HepG2 (cell line): ENCODE measurements around the gene SYNGAP1. TPM values are rescaled to one million over a fixed set of nuclear protein-coding genes. Genes with fewer than 3 reads are reported as not detected.

Experiments
- AHR ChIP-seq: IDR thresholded peaks from 2 replicates; pipeline ENCODE4 v1.6.1; 2018; ENCODE audit warnings: missing genetic modification reagents, missing compliant biosample characterization
- BRD4 ChIP-seq: sonication (generic); formaldehyde crosslinking; IDR thresholded peaks from 2 replicates; pipeline ENCODE4 v1.4.0; 2020; ENCODE audit warnings: missing genetic modification reagents
- CEBPG ChIP-seq: IDR thresholded peaks from 2 replicates; pipeline ENCODE4 v1.6.1; 2016
- ELF4 ChIP-seq: sonication (generic); formaldehyde crosslinking; IDR thresholded peaks from 2 replicates; pipeline ENCODE4 v1.5.0; 2020; ENCODE audit warnings: missing genetic modification reagents, mild to moderate bottlenecking, moderate library complexity, borderline replicate concordance
- ESRRA ChIP-seq: sonication (generic); formaldehyde crosslinking; IDR thresholded peaks from 2 replicates; pipeline ENCODE4 v1.5.1; 2020; ENCODE audit warnings: mild to moderate bottlenecking, low read depth, missing genetic modification reagents
- GZF1 ChIP-seq: sonication (generic); formaldehyde crosslinking; IDR thresholded peaks from 2 replicates; pipeline ENCODE4 v1.5.1; 2020; ENCODE audit warnings: mild to moderate bottlenecking, missing genetic modification reagents
- MED1 ChIP-seq: sonication (generic); formaldehyde crosslinking; IDR thresholded peaks from 2 replicates; pipeline ENCODE4 v1.4.0; 2020; ENCODE audit warnings: missing genetic modification reagents
- SAFB2 ChIP-seq: sonication (generic); formaldehyde crosslinking; IDR thresholded peaks from 2 replicates; pipeline ENCODE4 v1.5.1; 2020; ENCODE audit warnings: missing genetic modification reagents, low read depth, mild to moderate bottlenecking, borderline replicate concordance
- ZFAT ChIP-seq: sonication (generic); formaldehyde crosslinking; conservative IDR thresholded peaks from 2 replicates; pipeline ENCODE4 v1.8.1; 2023; ENCODE audit warnings: missing genetic modification reagents, inconsistent platforms
- ZNF530 ChIP-seq: sonication (generic); formaldehyde crosslinking; IDR thresholded peaks from 2 replicates; pipeline ENCODE4 v1.5.0; 2020; ENCODE audit warnings: low read depth, mild to moderate bottlenecking, missing genetic modification reagents
- ZNF790 ChIP-seq: sonication (generic); formaldehyde crosslinking; IDR thresholded peaks from 2 replicates; pipeline ENCODE4 v1.8.0; 2022; ENCODE audit warnings: missing genetic modification reagents, mild to moderate bottlenecking, borderline replicate concordance
- ZNF841 ChIP-seq: sonication (generic); formaldehyde crosslinking; IDR thresholded peaks from 2 replicates; pipeline ENCODE4 v1.8.1; 2023; ENCODE audit warnings: missing genetic modification reagents, borderline replicate concordance
- polyA plus RNA-seq, 8 experiments: library from polyadenylated mRNA; depleted of rRNA in 3 of 8; stranded (reverse) in 7 of 8; unstranded in 1 of 8; fragments of >200 nt; fragmentation: Illumina TruSeq in 4 of 8; extraction: Trizol in 4 of 8; gene quantifications; 2 replicates each; pipeline versions ENCODE4 v1.2.1 to v1.2.3, GENCODE V29; 2011 to 2016; ENCODE audit warnings: low read depth in 4 of 8, missing spikeins in 1 of 8, mixed read lengths in 1 of 8; ENCODE audit not compliant: insufficient read depth in 1 of 8
- total RNA-seq, 5 experiments: library from RNA; depleted of rRNA; stranded (reverse); fragments of >200 nt; fragmentation: Illumina TruSeq; extraction: Trizol; gene quantifications; 2 replicates each; pipeline ENCODE4 v1.2.3, GENCODE V29; 2016; ENCODE audit warnings: low read depth in 1 of 5
- TF ChIP-seq, protein P1 (sequence below): sonication (generic); formaldehyde crosslinking; IDR thresholded peaks from 2 replicates; pipeline ENCODE4 v1.5.0; 2020; ENCODE audit warnings: mild to moderate bottlenecking, missing genetic modification reagents
- TF ChIP-seq, protein P2 (sequence below): sonication (generic); formaldehyde crosslinking; IDR thresholded peaks from 2 replicates; pipeline ENCODE4 v1.9.0; 2021; ENCODE audit warnings: missing genetic modification reagents, borderline replicate concordance
- TF ChIP-seq, protein P3 (sequence below): sonication (generic); formaldehyde crosslinking; IDR thresholded peaks from 2 replicates; pipeline ENCODE4 v1.4.0; 2020; ENCODE audit warnings: low read depth, missing genetic modification reagents
- TF ChIP-seq, protein P4 (sequence below): IDR thresholded peaks from 2 replicates; pipeline ENCODE4 v1.6.1; 2016; ENCODE audit warnings: mild to moderate bottlenecking

The SYNGAP1 gene
- total and polyA plus RNA-seq, 2 of the 13 experiments (the other 11 are each of a cell fraction or from before 2014, with no cell fraction given), result 0.75 to 1.1 TPM

DNA sequence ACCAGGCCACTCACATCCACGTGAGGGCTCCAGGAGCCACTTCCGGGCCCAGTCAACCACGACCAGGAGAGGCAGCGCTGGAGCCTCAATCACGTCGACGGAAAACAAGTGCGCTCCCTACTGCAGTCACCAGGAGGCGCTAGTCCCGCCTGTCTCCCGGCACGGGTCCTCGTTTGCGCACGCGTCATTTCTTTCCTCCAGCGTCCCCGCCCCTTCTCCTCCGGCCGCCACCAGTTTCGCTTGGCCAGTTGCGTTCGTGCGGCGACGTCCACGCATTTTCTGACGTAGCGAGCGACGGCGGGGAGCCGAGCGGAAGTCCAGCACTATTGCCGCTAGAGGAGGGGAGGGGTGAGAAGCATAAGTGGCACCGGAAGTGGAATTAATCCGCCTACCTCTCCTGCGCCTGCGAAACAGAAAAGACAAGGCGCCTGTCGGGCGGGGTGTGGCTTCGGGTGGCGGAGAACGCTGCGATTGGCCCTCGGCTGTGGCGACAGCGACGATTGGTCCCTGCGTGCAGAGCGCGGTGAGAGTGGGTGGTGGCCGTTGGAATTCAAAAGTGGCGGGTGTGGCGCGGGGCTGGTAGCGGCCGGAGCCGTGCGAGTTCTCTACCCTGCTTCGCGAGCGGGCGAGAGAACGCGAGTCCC, 28.5 kb upstream of the SYNGAP1 start, which contains the start of gene KIFC1 (continued):
- TF ChIP-seq, protein P1, sequence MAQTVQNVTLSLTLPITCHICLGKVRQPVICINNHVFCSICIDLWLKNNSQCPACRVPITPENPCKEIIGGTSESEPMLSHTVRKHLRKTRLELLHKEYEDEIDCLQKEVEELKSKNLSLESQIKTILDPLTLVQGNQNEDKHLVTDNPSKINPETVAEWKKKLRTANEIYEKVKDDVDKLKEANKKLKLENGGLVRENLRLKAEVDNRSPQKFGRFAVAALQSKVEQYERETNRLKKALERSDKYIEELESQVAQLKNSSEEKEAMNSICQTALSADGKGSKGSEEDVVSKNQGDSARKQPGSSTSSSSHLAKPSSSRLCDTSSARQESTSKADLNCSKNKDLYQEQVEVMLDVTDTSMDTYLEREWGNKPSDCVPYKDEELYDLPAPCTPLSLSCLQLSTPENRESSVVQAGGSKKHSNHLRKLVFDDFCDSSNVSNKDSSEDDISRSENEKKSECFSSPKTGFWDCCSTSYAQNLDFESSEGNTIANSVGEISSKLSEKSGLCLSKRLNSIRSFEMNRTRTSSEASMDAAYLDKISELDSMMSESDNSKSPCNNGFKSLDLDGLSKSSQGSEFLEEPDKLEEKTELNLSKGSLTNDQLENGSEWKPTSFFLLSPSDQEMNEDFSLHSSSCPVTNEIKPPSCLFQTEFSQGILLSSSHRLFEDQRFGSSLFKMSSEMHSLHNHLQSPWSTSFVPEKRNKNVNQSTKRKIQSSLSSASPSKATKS (CRISPR knock-in tag), result peak; percentile 56; the same call in 1 of the 2 replicates
- TF ChIP-seq GZF1 (CRISPR knock-in tag) (peak; percentile 56; the same call in 1 of the 2 replicates), ZNF790 (CRISPR knock-in tag) (no peak), ELF4 (CRISPR knock-in tag) (peak; percentile 98), AHR (CRISPR knock-in tag) (peak; percentile 85; the same call in 1 of the 2 replicates), SAFB2 (CRISPR knock-in tag) (peak; percentile 94; the same call in 1 of the 2 replicates), ZNF530 (CRISPR knock-in tag) (no peak), CEBPG (CRISPR knock-in tag) (peak; percentile 60; the same call in 1 of the 2 replicates), BRD4 (no peak; the same call in 1 of the 2 replicates), MED1 (CRISPR knock-in tag) (peak; percentile 72), ZNF841 (CRISPR knock-in tag) (no peak; the same call in 1 of the 2 replicates), ZFAT (CRISPR knock-in tag) (no peak), ESRRA (CRISPR knock-in tag) (peak; percentile 70; the same call in 1 of the 2 replicates)
- TF ChIP-seq, protein P2, sequence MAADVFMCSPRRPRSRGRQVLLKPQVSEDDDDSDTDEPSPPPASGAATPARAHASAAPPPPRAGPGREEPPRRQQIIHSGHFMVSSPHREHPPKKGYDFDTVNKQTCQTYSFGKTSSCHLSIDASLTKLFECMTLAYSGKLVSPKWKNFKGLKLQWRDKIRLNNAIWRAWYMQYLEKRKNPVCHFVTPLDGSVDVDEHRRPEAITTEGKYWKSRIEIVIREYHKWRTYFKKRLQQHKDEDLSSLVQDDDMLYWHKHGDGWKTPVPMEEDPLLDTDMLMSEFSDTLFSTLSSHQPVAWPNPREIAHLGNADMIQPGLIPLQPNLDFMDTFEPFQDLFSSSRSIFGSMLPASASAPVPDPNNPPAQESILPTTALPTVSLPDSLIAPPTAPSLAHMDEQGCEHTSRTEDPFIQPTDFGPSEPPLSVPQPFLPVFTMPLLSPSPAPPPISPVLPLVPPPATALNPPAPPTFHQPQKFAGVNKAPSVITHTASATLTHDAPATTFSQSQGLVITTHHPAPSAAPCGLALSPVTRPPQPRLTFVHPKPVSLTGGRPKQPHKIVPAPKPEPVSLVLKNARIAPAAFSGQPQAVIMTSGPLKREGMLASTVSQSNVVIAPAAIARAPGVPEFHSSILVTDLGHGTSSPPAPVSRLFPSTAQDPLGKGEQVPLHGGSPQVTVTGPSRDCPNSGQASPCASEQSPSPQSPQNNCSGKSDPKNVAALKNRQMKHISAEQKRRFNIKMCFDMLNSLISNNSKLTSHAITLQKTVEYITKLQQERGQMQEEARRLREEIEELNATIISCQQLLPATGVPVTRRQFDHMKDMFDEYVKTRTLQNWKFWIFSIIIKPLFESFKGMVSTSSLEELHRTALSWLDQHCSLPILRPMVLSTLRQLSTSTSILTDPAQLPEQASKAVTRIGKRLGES (CRISPR knock-in tag), result no peak
- TF ChIP-seq, protein P3, sequence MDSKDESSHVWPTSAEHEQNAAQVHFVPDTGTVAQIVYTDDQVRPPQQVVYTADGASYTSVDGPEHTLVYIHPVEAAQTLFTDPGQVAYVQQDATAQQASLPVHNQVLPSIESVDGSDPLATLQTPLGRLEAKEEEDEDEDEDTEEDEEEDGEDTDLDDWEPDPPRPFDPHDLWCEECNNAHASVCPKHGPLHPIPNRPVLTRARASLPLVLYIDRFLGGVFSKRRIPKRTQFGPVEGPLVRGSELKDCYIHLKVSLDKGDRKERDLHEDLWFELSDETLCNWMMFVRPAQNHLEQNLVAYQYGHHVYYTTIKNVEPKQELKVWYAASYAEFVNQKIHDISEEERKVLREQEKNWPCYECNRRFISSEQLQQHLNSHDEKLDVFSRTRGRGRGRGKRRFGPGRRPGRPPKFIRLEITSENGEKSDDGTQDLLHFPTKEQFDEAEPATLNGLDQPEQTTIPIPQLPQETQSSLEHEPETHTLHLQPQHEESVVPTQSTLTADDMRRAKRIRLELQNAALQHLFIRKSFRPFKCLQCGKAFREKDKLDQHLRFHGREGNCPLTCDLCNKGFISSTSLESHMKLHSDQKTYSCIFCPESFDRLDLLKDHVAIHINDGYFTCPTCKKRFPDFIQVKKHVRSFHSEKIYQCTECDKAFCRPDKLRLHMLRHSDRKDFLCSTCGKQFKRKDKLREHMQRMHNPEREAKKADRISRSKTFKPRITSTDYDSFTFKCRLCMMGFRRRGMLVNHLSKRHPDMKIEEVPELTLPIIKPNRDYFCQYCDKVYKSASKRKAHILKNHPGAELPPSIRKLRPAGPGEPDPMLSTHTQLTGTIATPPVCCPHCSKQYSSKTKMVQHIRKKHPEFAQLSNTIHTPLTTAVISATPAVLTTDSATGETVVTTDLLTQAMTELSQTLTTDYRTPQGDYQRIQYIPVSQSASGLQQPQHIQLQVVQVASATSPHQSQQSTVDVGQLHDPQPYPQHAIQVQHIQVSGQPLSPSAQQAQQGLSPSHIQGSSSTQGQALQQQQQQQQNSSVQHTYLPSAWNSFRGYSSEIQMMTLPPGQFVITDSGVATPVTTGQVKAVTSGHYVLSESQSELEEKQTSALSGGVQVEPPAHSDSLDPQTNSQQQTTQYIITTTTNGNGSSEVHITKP, result peak; percentile 81
- TF ChIP-seq, protein P4, sequence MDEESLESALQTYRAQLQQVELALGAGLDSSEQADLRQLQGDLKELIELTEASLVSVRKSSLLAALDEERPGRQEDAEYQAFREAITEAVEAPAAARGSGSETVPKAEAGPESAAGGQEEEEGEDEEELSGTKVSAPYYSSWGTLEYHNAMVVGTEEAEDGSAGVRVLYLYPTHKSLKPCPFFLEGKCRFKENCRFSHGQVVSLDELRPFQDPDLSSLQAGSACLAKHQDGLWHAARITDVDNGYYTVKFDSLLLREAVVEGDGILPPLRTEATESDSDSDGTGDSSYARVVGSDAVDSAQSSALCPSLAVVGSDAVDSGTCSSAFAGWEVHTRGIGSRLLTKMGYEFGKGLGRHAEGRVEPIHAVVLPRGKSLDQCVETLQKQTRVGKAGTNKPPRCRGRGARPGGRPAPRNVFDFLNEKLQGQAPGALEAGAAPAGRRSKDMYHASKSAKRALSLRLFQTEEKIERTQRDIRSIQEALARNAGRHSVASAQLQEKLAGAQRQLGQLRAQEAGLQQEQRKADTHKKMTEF (CRISPR knock-in tag), result peak; percentile 99
